ENCODE results near the gene NXPH4.
A peak's percentile ranks its signal among the peaks of the same experiment; 100 is the strongest.

Gene NXPH4

GRCh38 chr12:57176139-57176477, 40.5 kb upstream of the NXPH4 start:
- peak overlapping the region; percentile 55 for H3K9ac ChIP-seq (ENCODE audit: low read length)
- no peaks in the 10 kb centered on the region for H3K27me3 ChIP-seq (replicated peaks; ENCODE audit: control insufficient read depth, insufficient read depth, low read length)
- peaks cover 93% of the 10 kb centered on the region for H3K36me3 ChIP-seq (ENCODE audit: control insufficient read depth, insufficient read depth, low read length, severe bottlenecking)
- no peaks in the 10 kb centered on the region for H3K9me3 ChIP-seq (ENCODE audit: control insufficient read depth, low read length)
- peaks cover 45% of the 10 kb centered on the region for H3K4me1 ChIP-seq (ENCODE audit: control insufficient read depth, insufficient read depth, low read length)
- no peak overlapping the region for H3K4me3 ChIP-seq (ENCODE audit: low read length)
- DNase-seq (ENCODE audit: low read depth): no peak

- Histone ChIP-seq H3K27me3 (replicated peaks; ENCODE audit: control insufficient read depth, insufficient read depth, low read length) (no peaks in the 10 kb centered on the region), H3K4me3 (ENCODE audit: low read length) (no peak overlapping the region), H3K9ac (ENCODE audit: low read length) (peak overlapping the region; percentile 55), H3K4me1 (ENCODE audit: control insufficient read depth, insufficient read depth, low read length) (peaks cover 44% of the 10 kb centered on the region), H3K9me3 (ENCODE audit: control insufficient read depth, low read length) (no peaks in the 10 kb centered on the region), H3K36me3 (ENCODE audit: control insufficient read depth, insufficient read depth, low read length, severe bottlenecking) (peaks cover 96% of the 10 kb centered on the region)
- no peak for DNase-seq (ENCODE audit: low read depth)
These were observed 39.7 kb upstream of the NXPH4 start for GRCh38 chr12:57176846-57177245.

- no peak for DNase-seq (ENCODE audit: low read depth)
- H3K4me1 ChIP-seq (ENCODE audit: control insufficient read depth, insufficient read depth, low read length): peaks cover 47% of the 10 kb centered on the region
- no peak overlapping the region for H3K4me3 ChIP-seq (ENCODE audit: low read length)
- H3K27me3 ChIP-seq (replicated peaks; ENCODE audit: control insufficient read depth, insufficient read depth, low read length): no peaks in the 10 kb centered on the region
- peak overlapping the region; percentile 55 for H3K9ac ChIP-seq (ENCODE audit: low read length)
- H3K9me3 ChIP-seq (ENCODE audit: control insufficient read depth, low read length): no peaks in the 10 kb centered on the region
- peaks cover 99% of the 10 kb centered on the region for H3K36me3 ChIP-seq (ENCODE audit: control insufficient read depth, insufficient read depth, low read length, severe bottlenecking)
These were observed 39.2 kb upstream of the NXPH4 start for GRCh38 chr12:57177354-57177753.

GRCh38 chr12:57178213-57178612, 38.4 kb upstream of the NXPH4 start:
- DNase-seq (ENCODE audit: low read depth): no peak
- H3K9ac ChIP-seq (ENCODE audit: low read length): no peak overlapping the region
- H3K4me3 ChIP-seq (ENCODE audit: low read length): no peak overlapping the region
- H3K4me1 ChIP-seq (ENCODE audit: control insufficient read depth, insufficient read depth, low read length): peaks cover 45% of the 10 kb centered on the region
- peaks cover 99% of the 10 kb centered on the region for H3K36me3 ChIP-seq (ENCODE audit: control insufficient read depth, insufficient read depth, low read length, severe bottlenecking)
- no peaks in the 10 kb centered on the region for H3K27me3 ChIP-seq (replicated peaks; ENCODE audit: control insufficient read depth, insufficient read depth, low read length)
- no peaks in the 10 kb centered on the region for H3K9me3 ChIP-seq (ENCODE audit: control insufficient read depth, low read length)

GRCh38 chr12:57179331-57180086, 37.1 kb upstream of the NXPH4 start:
- no peaks in the 10 kb centered on the region for H3K9me3 ChIP-seq (ENCODE audit: control insufficient read depth, low read length)
- H3K36me3 ChIP-seq (ENCODE audit: control insufficient read depth, insufficient read depth, low read length, severe bottlenecking): peaks cover 99% of the 10 kb centered on the region
- H3K9ac ChIP-seq (ENCODE audit: low read length): peak overlapping the region; percentile 32
- no peaks in the 10 kb centered on the region for H3K27me3 ChIP-seq (replicated peaks; ENCODE audit: control insufficient read depth, insufficient read depth, low read length)
- no peak overlapping the region for H3K4me3 ChIP-seq (ENCODE audit: low read length)
- H3K4me1 ChIP-seq (ENCODE audit: control insufficient read depth, insufficient read depth, low read length): peaks cover 41% of the 10 kb centered on the region
- no peak for DNase-seq (ENCODE audit: low read depth)

GRCh38 chr12:57180321-57180989, 36.1 kb upstream of the NXPH4 start:
- no peaks in the 10 kb centered on the region for H3K9me3 ChIP-seq (ENCODE audit: control insufficient read depth, low read length)
- DNase-seq (ENCODE audit: low read depth): no peak
- no peak overlapping the region for H3K4me3 ChIP-seq (ENCODE audit: low read length)
- no peaks in the 10 kb centered on the region for H3K27me3 ChIP-seq (replicated peaks; ENCODE audit: control insufficient read depth, insufficient read depth, low read length)
- H3K9ac ChIP-seq (ENCODE audit: low read length): peak overlapping the region; percentile 32
- peaks cover 99% of the 10 kb centered on the region for H3K36me3 ChIP-seq (ENCODE audit: control insufficient read depth, insufficient read depth, low read length, severe bottlenecking)
- peaks cover 34% of the 10 kb centered on the region for H3K4me1 ChIP-seq (ENCODE audit: control insufficient read depth, insufficient read depth, low read length)

- Histone ChIP-seq H3K4me1 (ENCODE audit: control insufficient read depth, insufficient read depth, low read length) (peaks cover 30% of the 10 kb centered on the region), H3K9me3 (ENCODE audit: control insufficient read depth, low read length) (no peaks in the 10 kb centered on the region), H3K36me3 (ENCODE audit: control insufficient read depth, insufficient read depth, low read length, severe bottlenecking) (peaks cover 99% of the 10 kb centered on the region), H3K4me3 (ENCODE audit: low read length) (no peak overlapping the region), H3K27me3 (replicated peaks; ENCODE audit: control insufficient read depth, insufficient read depth, low read length) (no peaks in the 10 kb centered on the region), H3K9ac (ENCODE audit: low read length) (peak overlapping the region; percentile 32)
- no peak for DNase-seq (ENCODE audit: low read depth)
These were observed 35.5 kb upstream of the NXPH4 start for GRCh38 chr12:57181072-57181471.

GRCh38 chr12:57181561-57182155, 34.9 kb upstream of the NXPH4 start:
- Histone ChIP-seq H3K27me3 (replicated peaks; ENCODE audit: control insufficient read depth, insufficient read depth, low read length) (no peaks in the 10 kb centered on the region), H3K4me3 (ENCODE audit: low read length) (no peak overlapping the region), H3K4me1 (ENCODE audit: control insufficient read depth, insufficient read depth, low read length) (peaks cover 24% of the 10 kb centered on the region), H3K9ac (ENCODE audit: low read length) (peak overlapping the region; percentile 32), H3K36me3 (ENCODE audit: control insufficient read depth, insufficient read depth, low read length, severe bottlenecking) (peaks cover 99% of the 10 kb centered on the region), H3K9me3 (ENCODE audit: control insufficient read depth, low read length) (no peaks in the 10 kb centered on the region)
- DNase-seq (ENCODE audit: low read depth): no peak

- Histone ChIP-seq H3K4me1 (ENCODE audit: control insufficient read depth, insufficient read depth, low read length) (peaks cover 23% of the 10 kb centered on the region), H3K27me3 (replicated peaks; ENCODE audit: control insufficient read depth, insufficient read depth, low read length) (no peaks in the 10 kb centered on the region), H3K4me3 (ENCODE audit: low read length) (no peak overlapping the region), H3K36me3 (ENCODE audit: control insufficient read depth, insufficient read depth, low read length, severe bottlenecking) (peaks cover 99% of the 10 kb centered on the region), H3K9ac (ENCODE audit: low read length) (peak overlapping the region; percentile 9), H3K9me3 (ENCODE audit: control insufficient read depth, low read length) (no peaks in the 10 kb centered on the region)
- peak; percentile 78 for DNase-seq (ENCODE audit: low read depth)
These were observed 33.5 kb upstream of the NXPH4 start for GRCh38 chr12:57182918-57183575.

- no peak for DNase-seq (ENCODE audit: low read depth)
- no peaks in the 10 kb centered on the region for H3K27me3 ChIP-seq (replicated peaks; ENCODE audit: control insufficient read depth, insufficient read depth, low read length)
- no peak overlapping the region for H3K9ac ChIP-seq (ENCODE audit: low read length)
- peaks cover 99% of the 10 kb centered on the region for H3K36me3 ChIP-seq (ENCODE audit: control insufficient read depth, insufficient read depth, low read length, severe bottlenecking)
- H3K4me1 ChIP-seq (ENCODE audit: control insufficient read depth, insufficient read depth, low read length): peaks cover 23% of the 10 kb centered on the region
- no peak overlapping the region for H3K4me3 ChIP-seq (ENCODE audit: low read length)
- H3K9me3 ChIP-seq (ENCODE audit: control insufficient read depth, low read length): no peaks in the 10 kb centered on the region
These were observed 32.5 kb upstream of the NXPH4 start for GRCh38 chr12:57183939-57184725.
